ENCODE measurements around the gene DYNLRB1.

Gene DYNLRB1

DNA sequence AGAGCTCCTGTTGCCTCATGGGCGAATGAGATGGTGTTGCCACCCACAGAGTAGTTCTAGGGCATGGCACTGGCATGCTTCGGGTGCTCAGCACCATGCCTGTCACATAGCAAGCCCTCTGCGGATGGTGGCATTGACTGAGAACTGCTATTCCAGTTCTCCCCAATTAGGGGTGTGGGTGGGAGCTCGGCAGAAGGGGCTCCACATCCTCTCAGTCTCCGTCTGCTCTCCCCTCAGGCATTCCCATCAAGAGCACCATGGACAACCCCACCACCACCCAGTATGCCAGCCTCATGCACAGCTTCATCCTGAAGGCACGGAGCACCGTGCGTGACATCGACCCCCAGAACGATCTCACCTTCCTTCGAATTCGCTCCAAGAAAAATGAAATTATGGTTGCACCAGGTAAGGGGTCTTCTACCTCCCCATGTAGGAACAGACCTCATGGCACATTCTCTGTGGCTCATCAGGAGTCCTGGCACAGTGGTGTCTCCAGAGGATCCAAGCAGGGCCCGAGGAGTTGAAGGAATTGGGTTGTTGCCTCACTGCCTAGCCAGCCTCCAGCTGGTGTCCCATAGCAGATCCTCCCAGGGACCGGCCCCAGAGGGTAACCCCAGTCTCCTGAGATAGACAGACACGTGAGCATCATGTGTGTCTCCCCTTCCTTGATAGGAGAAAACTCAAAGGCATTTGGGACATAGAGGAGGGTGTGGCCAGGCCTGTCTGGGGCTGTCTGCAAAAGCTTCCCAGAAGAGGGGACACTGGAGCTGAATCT is 18.4 kb downstream of the DYNLRB1 start:
- no peak for DNase-seq (ENCODE audit: low read depth in 2 of 2)

DNA sequence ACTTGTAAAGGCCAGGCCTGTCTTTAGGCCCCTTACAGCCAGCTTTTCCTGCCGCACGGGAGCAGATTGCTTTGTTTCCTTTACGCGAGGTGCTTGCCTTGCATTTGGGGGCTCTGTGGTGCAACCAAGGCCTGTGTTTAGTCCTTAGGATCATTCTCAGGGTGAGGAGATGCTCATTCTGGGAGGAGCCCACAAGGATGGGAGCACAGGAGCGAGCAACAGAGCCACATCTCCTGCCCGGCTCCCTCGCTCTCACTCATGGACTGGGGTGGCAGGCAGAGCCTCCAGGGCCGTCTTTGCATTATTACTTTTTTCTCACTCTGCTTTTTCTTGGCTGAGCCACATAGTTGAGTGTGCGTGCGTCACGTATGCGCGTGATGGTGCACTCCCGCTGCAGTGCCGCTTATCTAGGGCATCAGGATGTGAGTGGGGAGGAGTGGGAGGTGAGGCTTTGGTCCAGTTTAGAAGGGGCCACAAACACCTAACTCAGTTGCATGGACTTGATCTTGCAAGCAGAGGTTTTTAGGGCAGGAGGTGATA is 19.1 kb downstream of the DYNLRB1 start:
- no peak for DNase-seq (ENCODE audit: low read depth in 2 of 2)

DNA sequence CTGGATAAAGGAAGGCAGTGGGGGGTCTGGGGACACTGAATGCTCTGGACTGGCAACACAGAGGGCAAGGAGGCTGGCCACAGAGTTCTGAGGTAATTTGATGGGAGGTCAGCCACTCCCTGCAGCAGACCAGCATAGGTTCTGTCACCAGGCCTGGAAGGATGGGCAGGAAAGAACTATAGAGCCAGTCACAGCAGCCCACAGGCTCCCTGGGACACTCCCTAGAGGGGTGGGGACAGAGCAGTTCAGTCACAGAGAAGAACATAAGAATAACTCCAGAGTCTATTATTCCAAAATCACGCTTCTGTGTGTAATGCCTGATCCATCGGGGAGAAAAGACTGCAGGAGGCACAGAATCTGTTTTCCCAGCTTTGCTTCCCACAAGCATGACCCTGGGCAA is 19.6 kb downstream of the DYNLRB1 start:
- DNase-seq (ENCODE audit: low read depth in 2 of 2), result no peak

DNA sequence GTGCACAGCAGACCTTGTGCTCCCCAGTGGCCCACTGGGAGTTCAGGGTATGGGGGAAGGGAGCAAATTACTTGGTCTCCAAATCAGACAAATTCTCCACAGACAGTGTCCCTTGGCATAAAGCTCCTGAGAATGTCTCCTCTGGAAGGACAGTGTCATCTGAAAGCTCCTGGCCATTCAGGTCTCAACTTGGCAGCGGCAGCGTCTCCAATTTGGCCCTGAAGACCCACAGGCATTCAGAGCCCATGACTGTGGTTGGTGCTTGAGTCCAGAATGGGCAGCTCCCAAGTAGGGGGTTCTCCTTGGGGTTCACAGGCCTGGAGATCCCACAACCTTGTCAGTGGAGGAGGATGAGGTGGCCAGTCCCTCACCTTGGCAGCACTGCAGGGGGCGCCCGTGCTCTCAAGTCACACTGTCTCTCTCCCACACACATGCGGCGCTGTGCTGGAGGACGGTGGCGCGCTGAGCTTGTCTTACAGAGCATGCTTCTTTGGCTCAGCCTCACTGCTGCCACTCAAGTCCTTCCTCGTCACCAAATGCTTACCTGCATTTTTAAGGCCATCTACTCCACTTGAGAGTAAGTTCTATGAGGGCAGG is 20.7 kb downstream of the DYNLRB1 start:
- no peak for DNase-seq (ENCODE audit: low read depth in 2 of 2)

DNA sequence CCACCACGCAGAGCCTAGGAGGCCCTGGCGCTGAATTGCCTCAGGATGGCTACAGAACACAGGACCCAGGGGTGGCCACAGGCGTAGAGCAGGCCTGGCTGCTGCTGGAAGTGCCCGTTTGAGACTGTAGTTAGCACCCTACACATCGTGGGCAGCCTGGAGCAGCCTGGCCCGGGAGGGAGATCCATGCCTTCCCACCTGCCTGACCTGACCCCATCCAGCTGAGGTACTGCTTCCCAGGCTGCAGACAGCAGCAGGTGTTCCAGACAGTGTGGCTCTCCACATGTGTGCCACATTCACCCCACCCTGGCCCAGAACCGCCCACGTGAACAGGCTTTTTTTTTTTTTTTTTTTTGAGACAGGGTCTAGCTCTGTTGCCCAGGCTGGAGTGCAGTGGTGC is 21.4 kb downstream of the DYNLRB1 start:
- DNase-seq (ENCODE audit: low read depth in 2 of 2), result no peak

DNA sequence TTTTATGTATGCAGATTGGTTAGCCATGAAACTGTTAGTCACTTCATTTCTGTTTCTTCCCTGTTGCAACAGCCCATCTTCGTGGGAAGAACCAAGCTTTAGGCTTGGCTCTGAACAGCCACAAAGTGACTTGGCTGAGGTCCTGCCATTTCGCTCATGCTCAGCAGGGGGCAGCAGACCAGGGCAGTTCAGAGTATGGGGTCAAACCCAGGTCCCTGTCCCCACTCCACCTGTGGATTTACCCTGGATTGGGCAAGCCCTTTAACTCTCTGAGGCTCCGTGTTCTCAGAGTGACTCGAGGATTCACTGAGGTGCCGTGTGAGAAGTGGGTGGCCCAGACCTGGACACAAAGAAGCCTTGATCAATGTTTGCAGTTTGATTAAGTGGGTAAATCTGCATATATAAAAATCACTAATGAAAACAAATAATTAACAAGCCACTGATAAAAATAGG is 22.5 kb downstream of the DYNLRB1 start:
- DNase-seq (ENCODE audit: low read depth in 2 of 2), result no peak

DNA sequence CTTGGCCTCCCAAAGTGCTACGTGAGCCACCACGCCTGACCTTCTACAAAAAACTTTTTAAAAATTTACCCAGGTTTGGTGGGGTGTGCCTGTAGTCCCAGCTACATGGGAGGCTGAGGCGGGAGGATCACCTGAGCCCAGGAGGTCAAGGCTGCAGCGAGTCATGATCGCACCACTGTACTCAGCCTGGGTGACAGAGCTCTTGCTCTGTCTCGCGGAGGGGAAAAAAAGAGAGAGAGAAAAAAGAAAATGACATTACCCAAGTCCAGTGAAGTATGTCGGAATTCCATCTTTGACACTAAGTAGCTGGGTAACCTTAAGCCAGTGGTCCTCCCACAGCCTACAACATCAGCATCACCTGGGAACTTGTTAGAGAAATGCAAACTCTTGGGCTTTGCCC is 23.5 kb downstream of the DYNLRB1 start:
- no peak for DNase-seq (ENCODE audit: low read depth in 2 of 2)

DNA sequence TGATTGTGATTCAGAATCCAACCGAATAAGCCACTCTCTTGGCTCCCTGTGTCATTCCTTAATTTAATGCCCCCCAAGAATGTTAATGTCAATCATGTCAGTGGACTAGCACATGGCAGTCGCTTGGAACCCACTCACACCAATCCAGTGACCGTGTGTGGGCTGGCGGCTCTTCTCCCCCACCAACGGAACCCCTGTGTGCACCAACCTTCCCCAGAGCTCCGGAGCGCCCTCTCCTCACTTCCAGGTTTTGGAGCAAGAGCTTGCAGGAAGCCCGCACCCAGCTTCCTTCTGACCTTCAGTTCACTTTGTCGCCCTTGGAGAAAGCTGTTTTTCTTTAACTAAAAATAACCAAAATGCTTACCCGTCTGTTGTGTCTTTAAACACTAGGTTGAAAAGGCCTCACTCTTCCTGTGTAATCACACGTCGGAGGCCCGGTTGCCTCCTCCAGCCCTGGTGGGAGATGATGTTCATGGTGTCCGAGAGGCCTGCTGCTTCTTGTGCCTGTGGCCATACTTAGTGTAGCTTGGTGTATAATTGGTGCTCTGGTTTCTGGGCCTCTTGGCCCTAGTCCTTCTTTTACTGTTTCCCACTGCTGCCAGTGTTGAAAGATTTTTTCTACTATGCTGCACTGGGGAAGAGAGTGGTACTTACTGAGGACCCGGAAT is 24.5 kb downstream of the DYNLRB1 start:
- DNase-seq (ENCODE audit: low read depth in 2 of 2), result no peak

DNA sequence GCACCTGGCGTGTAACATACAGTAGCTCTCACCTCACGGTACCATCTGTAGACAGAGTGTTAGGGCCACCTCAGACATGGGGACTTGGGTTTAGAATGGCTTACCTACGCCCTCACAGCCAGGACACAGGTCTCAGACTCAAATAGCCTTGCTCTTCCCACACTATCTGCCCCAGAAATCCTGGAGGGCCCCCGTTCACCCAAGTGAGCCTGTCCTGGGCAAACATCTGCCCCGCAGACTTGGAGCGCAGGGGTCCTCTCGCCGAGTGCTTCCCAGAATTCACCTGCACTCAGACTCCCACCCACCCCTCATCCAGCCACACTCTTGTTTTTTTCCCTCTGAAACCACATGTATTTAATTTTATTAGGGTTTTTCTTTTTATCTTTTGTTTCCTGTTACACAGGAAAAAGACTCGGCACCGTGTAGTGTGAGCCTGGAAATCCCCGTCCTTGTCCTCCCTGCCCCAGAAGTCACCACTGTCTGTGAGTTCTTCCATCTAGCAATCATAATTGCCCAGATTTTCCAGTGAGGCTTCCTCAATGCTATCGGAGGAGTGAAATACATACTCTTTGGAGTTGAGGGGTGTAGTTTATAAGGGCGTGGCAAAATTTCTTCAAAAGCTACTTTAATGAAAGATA is 25.2 kb downstream of the DYNLRB1 start:
- no peak for DNase-seq (ENCODE audit: low read depth in 2 of 2)

DNA sequence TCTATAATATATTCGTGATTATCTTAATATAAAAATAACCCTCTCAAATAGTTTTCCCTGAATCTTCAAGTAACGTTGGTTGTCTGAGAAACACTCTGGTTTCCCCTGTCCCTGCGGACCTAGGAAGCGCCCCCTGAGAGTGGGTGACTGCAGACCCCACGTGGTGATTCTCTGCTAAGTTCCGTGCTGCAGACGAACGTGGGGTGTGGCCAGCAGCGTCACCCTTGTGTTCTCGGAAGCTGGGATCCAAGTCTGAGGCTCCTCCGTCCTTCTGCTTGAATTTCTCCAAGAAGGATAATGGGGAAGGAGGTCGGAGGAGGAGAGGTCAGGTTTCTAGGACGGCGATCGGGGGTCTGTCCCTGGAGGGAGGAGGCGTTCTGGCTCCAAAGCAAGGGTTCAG is 25.7 kb downstream of the DYNLRB1 start:
- no peak for DNase-seq (ENCODE audit: low read depth in 2 of 2)

DNA sequence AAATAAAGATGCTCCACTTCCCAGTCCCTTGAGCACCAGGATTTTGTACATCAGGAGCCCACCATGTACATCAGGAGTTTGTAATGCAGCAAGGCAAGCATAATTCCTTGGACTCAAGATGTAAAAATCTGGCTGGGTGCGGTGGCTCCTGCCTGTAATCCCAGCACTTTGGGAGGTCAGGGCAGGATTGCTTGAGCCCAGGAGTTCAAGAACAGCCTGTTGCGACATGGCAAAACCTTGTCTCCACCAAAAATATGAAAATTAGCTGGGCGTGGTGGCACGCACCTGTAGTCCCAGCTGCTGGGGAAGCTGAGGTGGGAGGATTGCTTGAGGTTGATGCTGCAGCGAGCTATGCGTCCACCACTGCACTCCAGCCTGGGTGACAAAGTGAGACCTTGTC is 26.2 kb downstream of the DYNLRB1 start:
- DNase-seq (ENCODE audit: low read depth in 2 of 2), result no peak

DNA sequence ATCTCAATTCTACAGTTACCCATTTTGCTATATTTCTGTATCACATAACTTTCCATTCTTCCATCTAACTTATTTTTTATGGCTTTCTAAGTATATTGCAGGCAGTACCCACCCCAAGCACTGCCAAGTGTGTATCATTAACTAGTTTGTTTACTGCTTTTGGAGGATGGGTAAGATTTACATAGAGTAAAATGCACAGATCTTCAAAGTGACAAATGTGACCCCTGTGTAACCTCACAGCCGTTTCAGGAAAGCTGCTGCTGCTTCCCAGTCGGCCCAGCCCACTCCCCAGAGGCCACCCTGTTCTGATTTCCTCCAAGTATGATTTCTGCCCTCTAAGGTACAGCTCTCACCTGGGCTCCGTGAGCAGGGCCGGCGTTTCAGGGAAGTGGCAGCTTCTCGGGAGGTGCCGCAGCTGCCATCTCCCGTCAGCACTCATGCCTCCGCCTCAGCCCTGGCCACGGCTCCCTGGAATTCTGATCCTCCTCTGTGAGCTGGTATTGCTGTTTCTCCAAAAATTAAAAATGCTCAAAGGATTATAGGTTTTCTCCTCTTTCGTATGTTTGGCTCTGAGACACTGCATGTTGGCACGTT is 27.3 kb downstream of the DYNLRB1 start:
- no peak for DNase-seq (ENCODE audit: low read depth in 2 of 2)

DNA sequence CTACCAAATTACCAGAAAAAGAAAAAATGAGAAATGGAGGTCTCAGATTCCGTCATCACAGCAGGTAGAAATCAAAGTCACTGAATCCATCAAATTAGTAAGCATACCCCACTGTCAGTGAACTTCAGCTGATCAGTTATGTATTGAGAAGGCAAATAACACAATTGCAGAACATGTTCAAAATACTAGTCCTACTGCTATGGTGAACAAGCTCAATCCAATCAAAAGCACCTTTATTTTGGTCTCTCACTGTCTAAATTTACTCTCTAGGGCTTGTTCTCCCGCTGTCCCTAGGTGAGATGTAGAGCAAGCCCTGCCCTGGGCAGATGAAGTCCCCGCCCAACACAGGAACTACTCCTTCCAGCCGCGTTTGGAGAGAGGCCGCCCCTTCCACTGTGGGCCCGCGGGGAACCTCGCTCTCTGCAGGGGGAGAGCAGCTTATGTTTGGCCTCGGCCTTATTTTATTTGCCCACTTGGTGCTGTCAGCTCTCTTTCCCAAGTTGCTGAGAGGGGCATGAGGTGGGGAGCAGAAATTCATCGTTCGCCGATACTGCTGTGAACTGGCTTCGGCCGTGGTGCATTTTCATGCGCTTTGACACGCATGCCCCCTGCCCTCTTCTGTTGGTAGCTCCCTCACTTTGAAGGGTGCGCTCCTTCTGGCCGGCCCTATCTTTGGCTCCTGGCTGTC is 28.0 kb downstream of the DYNLRB1 start:
- no peak for DNase-seq (ENCODE audit: low read depth in 2 of 2)

DNA sequence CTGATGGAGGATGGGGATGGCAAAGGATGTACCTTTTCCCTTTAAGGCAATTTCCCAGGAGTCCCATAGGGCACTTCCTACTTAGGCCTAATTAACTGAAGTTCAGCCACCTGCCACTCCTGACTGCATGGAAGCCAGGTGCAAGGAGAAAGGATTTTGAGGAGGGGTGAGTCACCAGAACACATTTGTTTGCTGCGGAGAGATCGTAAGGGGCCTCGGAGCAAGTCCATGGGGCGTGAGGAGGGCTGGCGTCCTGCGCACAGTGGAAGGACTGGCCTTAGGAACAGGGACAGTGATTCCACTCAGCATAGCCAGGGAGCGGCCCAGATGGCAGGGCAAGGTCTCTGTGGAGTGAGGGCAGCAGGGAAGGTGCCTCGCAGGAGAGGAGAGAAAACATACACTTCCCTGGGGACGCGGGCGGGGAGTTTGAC is 30.5 kb downstream of the DYNLRB1 start:
- no peak for DNase-seq (ENCODE audit: low read depth in 2 of 2)

DNA sequence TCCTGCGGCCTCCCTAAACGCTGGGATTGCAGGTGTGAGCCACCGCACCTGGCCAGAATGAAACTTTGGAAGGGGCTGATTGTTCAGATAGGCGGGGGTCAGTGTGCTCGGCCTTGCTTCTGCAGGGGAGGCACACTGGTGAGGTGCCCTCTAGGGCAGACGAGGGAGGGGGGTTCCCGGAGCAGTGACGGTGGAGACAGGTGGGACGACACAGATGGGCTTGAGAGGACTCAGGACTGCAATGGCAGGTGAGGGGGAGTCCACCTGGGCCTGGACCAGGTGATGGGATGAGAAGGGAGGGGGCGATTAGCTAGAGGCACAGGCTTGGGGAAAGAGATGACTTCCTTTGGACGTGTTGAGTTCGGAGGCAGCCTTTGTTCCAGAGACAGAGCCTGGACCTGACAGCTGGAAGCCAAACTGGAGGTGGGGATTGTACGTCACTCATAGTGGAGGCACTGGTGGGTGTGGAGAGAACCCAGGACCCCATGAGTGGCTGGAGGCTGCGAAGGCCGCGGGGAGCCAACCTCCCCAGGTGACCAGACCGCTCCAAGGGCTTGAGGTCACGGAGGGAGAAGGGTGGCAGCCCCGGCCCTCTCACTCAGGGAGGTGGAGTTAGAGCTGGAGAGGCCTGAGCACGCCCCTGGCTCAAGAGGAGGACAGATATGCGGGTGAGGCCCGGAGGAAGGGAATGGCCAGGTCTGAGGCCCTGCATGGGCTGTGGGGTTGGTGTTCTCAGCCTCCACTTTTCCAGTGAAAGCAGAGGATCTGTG is 31.8 kb downstream of the DYNLRB1 start:
- no peak for DNase-seq (ENCODE audit: low read depth in 2 of 2)

DNA sequence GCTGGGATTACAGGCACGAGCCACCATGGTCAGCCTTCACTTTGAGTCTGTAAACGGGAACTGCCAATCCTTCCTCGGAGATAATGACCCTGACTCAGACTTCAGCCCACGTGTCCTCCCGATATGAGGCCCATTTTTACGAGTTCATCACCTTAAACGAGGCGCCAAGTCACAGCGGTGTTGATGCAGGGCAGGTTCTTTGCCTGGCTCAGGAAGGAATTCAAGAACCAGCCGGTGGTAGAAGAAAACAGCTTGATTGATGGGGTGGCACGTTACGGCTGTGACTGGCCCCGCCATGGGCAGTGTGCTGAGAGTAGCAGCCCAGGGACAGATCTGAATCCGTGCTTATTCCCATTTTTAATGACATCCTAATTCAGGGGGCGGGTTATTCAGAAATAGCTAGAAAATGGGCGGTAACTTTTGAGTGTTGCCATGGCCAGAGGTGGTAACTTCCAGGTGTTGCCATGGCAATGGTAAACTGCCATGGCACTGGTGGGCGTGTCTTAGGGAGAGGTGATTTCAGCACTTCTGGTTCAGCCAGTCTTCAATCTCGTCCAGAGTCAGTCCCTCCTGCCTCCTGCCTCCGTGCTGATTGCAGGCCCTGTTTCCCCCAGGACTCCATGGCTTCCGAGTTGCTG is 33.2 kb downstream of the DYNLRB1 start:
- no peak for DNase-seq (ENCODE audit: low read depth in 2 of 2)

DNA sequence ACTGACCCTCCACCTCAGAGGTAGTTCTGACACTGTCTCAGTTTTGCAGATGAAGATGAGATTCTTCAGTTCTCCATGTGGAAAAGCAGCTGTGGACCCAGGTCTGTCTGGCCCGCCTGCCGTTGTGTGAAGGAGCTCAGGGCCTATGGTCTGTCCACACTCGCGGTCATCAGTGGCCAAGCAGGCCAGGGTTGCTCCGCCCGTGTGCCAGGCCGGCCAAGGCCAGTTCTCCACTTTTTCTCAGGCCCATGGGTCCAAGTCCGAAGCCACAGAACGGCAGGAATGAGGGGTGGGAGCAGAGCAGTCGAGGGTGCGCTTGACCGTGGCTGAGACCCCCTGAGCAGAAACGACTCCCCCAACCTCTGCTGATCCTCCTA is 33.7 kb downstream of the DYNLRB1 start:
- no peak for DNase-seq (ENCODE audit: low read depth in 2 of 2)

DNA sequence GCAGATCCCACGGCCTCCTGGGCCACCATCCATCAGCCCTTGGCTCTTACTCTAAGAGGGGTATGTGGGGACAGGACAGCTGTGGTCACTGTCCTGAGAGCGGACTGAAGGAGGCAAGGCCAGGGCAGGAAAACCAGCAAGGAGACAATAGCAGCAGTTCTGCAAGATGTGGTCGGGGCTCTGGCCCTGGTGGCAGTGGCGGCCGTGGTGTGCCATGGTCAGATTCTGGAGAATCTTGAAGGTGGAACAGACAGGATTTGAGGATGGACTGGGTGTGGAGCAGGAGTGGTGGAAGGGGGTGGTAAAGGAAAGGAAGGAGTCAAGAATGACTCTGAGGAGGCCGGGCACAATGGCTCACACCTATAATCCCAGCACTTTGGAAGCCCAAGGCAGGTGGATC is 36.3 kb downstream of the DYNLRB1 start:
- DNase-seq (ENCODE audit: low read depth in 2 of 2), result no peak

DNA sequence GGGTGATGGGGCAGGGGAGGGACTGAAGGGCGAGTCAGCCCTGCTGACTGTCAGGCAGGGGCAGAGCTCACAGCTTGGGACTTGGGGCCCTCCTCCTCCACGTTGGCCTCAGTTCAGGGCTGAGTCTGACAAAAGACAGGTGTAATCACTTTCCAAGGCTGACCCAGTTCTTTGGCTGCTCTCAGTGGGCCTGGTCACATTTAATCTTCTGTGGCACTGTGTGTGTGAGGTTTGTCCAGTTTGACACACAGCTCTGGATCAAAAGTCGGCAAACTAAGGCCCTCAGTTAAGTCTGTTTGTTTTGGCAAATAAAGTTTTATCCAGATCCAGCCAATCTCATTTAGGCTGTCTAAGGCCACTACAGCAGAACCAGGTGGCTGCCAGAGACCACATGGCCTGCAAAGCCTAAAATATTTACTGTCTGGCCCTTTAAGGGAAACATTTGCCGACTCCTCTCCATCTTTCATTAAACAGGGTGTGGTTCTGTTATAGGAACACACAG is 37.2 kb downstream of the DYNLRB1 start:
- DNase-seq (ENCODE audit: low read depth in 2 of 2), result no peak

DNA sequence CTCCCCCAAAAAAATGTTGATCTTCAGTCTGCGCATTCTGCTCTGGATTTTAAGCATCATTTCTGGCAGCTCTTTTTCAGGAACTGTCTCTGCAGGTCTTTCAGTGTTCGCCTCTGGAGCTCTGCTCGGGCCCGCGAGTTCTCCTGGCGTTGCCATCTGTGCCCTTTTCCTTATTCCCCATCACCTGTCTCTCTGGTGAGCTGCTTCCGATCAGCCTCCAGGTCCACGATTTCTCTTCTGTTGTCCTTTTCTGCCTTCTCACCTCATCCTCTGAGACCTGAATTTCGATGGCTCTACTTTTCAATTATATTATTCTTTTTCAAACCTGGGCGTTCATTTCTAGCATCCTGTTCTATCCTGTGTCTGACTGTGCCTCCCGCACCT is 41.7 kb downstream of the DYNLRB1 start:
- no peak for DNase-seq (ENCODE audit: low read depth in 2 of 2)
